Glomerular visceral epithelial cell (primary cell): Measurements from ENCODE around the gene YTHDC1.
"Not testable (repeated sequence)": the region's sequence is repeated elsewhere in the genome, so short reads cannot be mapped to it uniquely, and the experiment has no call there.

Experiments
- DNase-seq: peaks from one replicate; pipeline ENCODE4 v3.0.0-alpha.2; 2016; ENCODE audit errors: extremely low spot score

YTHDC1 gene

DNA sequence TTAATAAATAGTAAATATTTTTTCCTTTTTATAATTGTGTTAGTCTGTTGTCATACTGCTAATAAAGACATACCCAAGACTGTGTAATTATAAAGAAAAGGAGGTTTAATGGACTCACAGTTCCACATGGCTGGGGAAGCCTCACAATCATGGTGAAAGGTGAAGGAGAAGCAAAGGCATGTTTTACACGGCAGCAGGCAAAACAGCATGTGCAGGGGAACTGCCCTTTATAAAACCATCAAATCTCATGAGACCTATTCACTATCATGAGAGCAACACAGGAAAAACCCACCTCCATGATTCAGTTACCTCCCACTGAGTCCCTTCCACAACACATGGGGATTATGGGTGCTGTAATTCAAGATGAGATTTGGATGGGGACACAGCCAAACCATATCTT lies 58.6 kb downstream of the YTHDC1 start:
- no peak for DNase-seq

DNA sequence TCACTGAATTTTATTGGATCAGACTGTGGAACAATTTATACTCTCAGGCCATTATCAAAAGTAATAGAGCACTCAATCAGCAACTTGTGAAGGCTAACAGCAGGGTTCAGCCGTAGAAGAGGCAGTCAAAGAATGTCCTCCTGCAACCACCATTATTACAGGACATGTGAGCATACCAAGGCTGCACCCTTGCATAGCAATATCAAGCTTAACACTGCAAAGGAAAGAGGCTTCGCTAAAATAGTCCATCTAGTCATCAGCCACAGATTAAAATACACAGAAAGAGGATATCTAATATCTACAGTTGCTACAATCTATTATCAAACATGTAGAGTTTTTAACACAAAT lies 61.5 kb downstream of the YTHDC1 start:
- peak; percentile 42 for DNase-seq

DNA sequence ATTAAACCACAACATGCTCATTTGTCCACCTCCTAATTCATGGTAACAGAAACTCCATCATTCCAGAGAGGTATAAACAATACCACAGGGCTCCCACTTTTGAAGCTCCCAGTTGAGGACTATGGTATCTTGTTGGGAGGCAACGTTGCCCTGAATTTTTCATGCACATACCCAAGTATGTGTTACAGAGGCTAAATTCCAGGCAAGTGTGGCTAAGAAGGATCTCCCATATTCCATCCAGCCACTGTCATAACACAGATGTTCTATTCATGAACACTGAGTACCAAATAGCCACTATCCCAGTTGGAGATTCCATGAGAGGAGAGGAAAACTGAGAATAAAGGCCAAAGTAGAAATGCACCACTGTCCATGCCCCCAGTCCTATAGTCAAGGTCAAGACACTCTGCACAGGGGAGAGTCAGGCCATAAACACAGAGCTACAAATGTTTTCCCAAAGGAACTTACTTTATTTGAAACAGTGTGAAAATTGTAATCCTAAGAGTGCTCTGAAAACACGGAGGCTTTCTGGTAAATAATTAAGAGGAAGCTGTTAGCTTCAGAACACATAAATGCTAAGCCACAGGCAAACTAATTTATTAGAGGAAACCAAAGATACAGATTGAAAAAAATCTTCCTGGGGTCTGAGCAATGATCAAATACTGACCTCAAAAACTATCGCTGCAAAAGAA lies 62.0 kb downstream of the YTHDC1 start:
- no peak for DNase-seq

DNA sequence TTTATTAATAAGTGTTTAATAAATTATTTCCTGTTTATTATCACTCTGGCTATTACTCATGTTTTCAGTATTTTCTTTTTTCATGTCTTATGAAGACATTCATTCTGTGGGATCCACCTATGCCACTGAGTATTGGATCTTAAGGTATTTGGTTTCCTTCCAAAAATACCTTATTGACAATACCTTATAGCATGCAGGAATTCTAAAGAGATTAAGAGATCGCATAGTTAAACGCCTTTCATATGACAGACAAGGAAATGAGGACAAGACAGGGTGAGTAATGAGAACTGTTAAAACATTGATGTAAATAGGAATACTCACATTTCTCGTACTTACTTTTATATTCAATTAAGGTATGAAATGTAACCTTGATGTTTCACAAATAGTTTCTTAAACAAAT lies 66.2 kb downstream of the YTHDC1 start:
- no peak for DNase-seq

DNA sequence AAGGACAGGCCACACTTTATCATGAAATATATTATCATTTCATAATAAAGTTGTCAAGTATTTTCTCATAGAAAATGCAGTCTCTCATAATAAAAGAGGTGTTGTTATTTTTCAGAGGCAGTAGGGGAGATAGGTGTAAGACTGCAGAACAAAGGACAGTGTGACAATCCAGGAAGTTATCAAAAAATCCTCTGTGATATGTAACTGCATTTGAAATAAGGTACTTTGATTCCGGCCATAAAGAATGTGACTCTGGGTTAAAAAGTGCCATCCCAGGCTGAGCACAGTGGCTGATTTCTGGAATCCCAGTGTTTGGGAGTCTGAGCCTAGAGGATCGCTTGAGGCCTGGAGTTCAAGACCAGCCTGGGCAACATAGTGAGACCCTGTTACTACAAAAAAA lies 66.8 kb downstream of the YTHDC1 start:
- DNase-seq: no peak

DNA sequence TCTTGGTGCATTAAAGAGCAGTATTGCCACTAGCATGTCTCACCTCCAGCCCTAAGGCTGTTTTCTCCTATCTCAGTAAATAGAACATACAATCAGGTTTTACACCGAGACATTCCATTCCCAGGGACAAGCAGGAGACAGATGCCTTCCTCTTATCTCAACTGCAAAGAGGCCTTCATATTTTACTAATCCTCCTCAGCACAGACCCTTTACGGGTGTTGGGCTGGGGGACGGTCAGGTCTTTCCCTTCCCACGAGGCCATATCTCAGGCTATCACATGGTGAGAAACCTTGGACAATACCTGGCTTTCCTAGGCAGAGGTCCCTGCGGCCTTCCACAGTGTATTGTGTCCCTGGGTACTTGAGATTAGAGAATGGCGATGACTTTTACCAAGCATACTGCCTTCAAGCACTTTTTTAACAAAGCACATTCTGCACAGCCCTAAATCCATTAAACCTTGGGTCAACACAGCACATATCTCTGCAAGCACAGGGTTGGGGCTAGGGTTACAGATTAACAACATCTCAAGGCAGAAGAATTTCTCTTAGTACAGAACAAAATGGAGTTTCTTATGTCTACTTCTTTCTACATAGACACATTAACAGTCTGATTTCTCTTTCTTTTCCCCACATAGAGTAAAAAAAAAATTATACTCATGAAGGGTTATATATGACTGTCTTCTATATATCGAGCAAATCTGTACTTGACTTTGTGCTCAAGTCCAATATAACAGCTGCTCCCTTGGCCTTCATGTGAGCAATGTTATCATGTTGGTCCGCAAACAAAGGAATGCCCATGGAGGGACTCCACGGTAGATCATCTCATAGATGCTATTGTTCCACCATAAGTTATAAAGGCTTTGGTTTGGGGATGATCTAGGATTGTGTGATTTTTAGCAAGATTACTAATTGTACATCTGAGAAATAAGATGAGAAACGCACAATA lies 67.8 kb downstream of the YTHDC1 start:
- not testable (repeated sequence) for DNase-seq

DNA sequence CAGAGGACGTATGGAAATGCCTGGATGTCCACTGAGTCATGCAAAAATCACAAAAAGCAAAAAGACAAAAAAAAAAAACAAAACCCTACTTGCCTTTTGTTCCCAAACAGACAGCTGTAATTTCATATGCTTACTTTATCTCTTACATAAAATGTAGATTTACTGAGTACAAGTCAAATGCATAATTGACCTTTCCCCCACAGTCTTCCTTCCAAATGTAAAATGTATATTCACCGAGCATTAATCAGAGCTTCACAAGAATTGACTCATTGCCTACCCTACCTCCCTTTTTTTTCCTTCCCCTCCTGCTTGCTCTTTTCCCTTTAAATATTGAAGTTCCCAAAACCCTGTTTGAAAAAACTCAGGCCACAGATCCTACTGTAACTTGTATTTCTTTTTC lies 71.9 kb downstream of the YTHDC1 start:
- DNase-seq: no peak

DNA sequence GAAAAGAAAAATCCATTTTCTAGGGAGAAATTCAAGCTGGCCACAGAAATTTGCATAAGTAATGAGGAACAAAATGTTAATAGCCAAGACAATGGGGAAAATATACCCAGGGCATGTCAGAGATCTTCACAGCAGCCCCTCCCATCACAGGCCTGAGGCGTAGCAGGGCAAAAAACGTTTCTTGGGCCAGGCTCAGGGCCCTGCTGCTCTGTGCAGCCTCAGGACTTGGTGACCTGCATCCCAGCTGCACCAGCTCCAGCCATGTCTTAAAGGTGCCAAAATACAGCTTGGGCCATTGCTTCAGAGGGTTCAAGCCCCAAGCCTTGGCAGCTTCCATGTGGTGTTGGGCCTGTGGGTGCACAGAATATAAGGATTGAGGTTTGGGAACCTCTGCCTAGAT lies 72.3 kb downstream of the YTHDC1 start:
- no peak for DNase-seq

DNA sequence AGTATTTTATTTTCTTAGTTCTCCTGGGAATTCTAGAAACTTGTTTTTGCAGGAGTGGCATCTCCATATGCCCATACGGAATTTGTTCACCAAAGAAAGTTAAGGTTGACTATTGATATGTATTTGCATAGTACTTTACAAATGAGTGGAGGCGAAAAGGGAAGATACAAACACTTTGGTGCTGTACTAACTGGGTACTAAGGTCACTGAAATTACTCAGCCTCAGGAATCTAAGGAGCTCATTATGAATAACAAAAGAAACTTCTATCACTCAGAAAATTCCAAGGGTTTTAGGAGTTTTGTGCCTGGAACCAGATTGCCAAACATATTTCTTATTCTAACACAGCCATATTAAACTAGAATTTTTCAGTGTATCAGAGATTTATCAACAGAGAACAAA lies 77.0 kb downstream of the YTHDC1 start:
- peak; percentile 12 for DNase-seq

DNA sequence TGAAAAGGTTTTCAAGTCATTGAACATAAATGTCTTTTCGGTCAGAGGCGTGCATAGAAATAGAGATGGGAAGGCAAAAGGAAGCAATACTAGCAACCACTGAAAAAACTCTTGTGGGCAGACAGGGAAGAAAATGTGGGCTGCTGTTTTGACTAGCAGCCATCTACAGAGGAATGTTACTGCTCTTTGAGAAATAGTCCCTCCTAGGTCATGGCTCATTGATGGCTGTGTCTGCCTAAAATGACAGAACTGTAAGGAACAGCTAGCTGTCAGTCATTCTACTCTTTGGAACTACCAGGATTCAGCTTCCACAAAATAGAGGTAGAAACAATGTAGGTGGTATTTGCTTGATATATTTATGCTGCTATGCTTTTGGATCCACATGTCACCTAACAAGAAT lies 77.5 kb downstream of the YTHDC1 start:
- peak; percentile 42 for DNase-seq

DNA sequence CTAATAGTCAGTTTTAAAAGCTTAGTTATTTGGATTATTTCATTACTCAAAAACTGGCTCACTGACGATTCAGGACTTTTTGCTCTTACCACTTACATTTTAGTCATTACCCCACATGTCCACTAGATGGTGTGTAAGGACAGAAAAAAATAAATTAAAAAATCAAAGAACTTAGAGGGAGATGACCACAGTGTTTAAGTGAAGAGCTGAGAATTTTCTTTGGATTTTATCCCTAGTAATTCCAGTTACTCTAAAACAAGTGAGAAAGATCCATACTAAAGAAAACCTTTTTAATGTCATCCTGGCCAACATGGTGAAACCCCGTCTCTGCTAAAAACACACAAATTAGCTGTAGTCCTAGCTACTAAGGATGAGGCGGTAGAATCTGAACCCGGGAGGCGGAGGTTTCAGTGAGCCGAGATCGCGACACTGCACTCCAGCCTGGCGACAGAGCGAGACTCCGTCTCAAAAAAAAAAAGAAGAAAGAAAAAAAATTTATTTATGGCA lies 78.0 kb downstream of the YTHDC1 start:
- peak; percentile 75 for DNase-seq

DNA sequence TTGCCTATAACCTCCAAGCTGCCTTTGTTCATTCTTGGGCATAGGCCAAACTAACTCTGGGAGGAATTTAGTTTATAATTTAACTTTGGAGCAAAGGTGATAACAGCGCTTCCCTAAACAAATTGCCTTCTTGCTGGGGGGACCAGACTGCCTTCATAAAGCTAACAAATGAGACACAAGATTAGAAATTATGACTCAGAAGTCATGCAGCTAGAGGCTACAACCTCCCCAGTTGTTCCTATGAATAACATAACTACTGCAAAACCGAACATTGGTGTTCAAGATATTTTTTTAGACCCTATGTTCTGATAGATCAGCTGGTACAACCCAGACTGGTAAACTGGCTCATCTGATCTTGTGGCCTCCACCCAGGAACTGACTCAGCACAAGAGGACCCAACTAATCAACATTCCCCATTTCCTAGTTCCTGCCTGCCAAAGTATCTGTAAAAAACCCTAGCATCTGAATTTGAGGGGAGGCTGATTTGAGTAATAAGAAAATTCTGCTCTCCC lies 82.4 kb downstream of the YTHDC1 start:
- peak; percentile 54 for DNase-seq

DNA sequence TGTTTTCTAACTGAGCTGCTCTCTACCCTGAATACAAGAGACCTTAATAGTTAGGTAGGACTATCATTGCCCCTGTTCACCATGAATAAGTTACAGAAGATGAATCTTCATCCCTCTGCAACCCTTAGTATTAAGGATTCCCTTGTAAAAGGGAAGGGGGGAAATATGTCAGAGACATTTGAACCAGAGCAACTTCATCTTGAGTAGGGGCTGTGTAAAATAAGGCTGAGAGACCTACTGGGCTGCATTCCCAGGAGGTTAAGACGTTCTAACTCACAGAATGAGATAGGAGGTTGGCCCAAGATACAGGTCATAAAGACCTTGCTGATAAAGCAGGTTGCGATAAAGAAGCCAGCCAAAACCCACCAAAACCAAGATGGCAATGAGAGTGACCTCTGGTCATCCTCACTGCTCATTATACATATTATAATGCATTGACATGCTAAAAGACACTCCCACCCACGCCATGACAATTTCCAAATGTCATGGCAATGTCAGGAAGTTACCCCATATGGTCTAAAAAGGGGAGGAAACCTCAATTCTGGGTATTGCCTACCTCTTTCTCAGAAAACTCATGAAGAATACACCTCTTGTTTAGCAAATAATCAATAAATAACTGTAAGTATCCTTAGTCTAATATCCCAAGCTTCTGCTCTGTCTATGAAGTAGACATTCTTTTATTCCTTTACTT lies 84.9 kb downstream of the YTHDC1 start:
- DNase-seq: no peak
